ENCODE data around the gene ATG9A. TPM values are rescaled to one million over a fixed set of nuclear protein-coding genes. Genes with fewer than 3 reads are reported as not detected.

ATG9A gene
- total and polyA plus RNA-seq, 2 donors (not counting 1 experiment from before 2014, with no cell fraction given), result 41.8 to 65.5 TPM

DNA sequence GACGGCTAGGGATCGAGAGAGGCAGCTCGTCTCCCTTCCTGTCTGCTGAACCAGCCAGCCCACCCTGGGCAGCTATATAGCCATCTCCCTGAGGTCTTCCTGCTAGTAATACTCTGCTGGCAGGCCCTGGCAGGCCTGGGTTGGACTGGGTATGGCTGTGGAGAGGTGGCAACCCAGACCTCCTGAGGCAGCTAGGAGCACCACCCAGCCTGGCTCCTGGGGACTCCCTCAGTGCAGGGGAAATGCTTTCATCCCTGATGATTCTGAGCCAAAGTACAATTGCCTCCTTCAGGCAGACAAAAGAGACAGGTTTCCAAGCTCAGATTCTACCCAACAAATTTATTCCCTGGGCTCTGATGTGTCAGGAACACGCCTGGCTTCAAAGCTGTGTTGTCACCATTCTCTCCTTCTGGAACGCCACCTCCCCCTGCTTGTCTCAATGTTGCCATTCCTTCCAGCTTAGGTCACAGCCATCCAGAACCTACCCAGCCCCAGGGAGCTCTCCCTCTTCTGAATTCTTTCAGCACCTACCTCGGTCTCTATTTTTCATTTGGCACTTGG, 45.0 kb upstream of the ATG9A start:
- Histone ChIP-seq H3K4me1 (ENCODE audit: control insufficient read depth in 2 of 2, insufficient read depth in 2 of 2, low read length in 2 of 2) (peaks cover 17 to 27% of the 10 kb centered on the region in 2 donors), H4K20me1 (ENCODE audit: control insufficient read depth, insufficient read depth, low read length, poor library complexity, severe bottlenecking) (no peaks in the 10 kb centered on the region), H3K27ac (ENCODE audit: low read length in 2 of 2) (no peak overlapping the region), H2AFZ (ENCODE audit: insufficient read depth, low read depth, low read length, poor library complexity, severe bottlenecking) (no peak overlapping the region), H3K9ac (ENCODE audit: low read length) (no peak overlapping the region), H3K36me3 (replicated peaks in 1 of 2; ENCODE audit: control extremely low read depth in 1 of 2, control insufficient read depth in 1 of 2, extremely low read depth in 1 of 2, insufficient read depth in 2 of 2, low read length in 1 of 2) (no peaks in the 10 kb centered on the region), H3K4me2 (replicated peaks; ENCODE audit: low read depth, low read length, poor library complexity, severe bottlenecking) (no peak overlapping the region), H3K27me3 (replicated peaks in 1 of 4; ENCODE audit: control extremely low read depth in 1 of 4, control insufficient read depth in 3 of 4, insufficient read depth in 4 of 4, low read length in 3 of 4) (no peaks in the 10 kb centered on the region), H3K79me2 (ENCODE audit: control insufficient read depth, insufficient read depth, low read length) (peaks cover 44% of the 10 kb centered on the region), H3K9me3 (ENCODE audit: control extremely low read depth in 1 of 3, control insufficient read depth in 2 of 3, insufficient read depth in 1 of 3, low read length in 2 of 3) (no peaks in the 10 kb centered on the region), H3K4me3 (ENCODE audit: control extremely low read depth in 1 of 5, extremely low read depth in 1 of 5, insufficient read depth in 1 of 5, low read depth in 2 of 5, low read length in 4 of 5) (no peak overlapping the region)
- peaks cover 34% of the 10 kb centered on the region for H3K4me1 Mint-ChIP-seq
- H3K9me3 Mint-ChIP-seq (ENCODE audit: insufficient read depth), result no peaks in the 10 kb centered on the region
- no peak overlapping the region for H3K27ac Mint-ChIP-seq
- ChIA-PET CTCF (interaction anchor here (0.8 to 15.8 kb wide), 2 partner anchors 19 to 23 kb away, joined by 3 to 239 read pairs; no protein-coding TSS in a partner anchor), POLR2A (interaction anchor here (1.4 kb wide), 1 partner anchor 20 kb away, joined by 5 read pairs; the partner anchor contains the start of gene TUBA4A)
- intact Hi-C loops (cut with micrococcal nuclease), result loop anchor here (10.0 kb wide), 1 partner anchor 320 kb away; the partner anchor contains the start of gene STK11IP
- no peak for DNase-seq
- ATAC-seq (ENCODE audit: low read depth), result no peak
- H3K4me3 Mint-ChIP-seq, result no peak overlapping the region
- H3K27me3 Mint-ChIP-seq, result no peaks in the 10 kb centered on the region
- TF ChIP-seq, protein P1, sequence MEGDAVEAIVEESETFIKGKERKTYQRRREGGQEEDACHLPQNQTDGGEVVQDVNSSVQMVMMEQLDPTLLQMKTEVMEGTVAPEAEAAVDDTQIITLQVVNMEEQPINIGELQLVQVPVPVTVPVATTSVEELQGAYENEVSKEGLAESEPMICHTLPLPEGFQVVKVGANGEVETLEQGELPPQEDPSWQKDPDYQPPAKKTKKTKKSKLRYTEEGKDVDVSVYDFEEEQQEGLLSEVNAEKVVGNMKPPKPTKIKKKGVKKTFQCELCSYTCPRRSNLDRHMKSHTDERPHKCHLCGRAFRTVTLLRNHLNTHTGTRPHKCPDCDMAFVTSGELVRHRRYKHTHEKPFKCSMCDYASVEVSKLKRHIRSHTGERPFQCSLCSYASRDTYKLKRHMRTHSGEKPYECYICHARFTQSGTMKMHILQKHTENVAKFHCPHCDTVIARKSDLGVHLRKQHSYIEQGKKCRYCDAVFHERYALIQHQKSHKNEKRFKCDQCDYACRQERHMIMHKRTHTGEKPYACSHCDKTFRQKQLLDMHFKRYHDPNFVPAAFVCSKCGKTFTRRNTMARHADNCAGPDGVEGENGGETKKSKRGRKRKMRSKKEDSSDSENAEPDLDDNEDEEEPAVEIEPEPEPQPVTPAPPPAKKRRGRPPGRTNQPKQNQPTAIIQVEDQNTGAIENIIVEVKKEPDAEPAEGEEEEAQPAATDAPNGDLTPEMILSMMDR (IDR thresholded peaks at IDR 0.05), result no peak
- no peak for TF ChIP-seq EZH2 (IDR thresholded peaks at IDR 0.05; ENCODE audit: borderline replicate concordance, insufficient read depth, low read depth, low read length, poor library complexity, severe bottlenecking)
- 97% methylated on average over 5 of the region's 6 CpGs for WGBS (ENCODE audit: insufficient coverage)

DNA sequence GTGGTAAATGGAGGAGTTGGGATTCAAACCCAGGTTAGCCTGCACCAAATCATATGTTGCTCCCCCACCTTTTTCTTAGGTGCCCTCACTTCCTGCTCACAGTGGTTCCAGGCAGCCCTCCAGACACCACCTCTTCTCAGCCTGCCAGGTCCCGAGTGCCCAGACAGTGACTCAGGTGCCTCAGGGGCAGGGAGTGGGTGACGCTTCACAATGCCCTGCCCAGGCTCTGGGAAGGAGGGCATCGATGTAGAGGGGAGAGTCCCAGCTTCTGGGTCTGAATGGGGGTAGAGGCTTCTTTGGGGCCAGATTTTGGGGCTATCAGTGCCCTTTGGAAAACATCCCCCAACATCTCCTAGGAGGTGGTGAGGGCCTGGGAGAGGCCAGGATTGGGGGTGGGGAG, 44.5 kb upstream of the ATG9A start:
- H2AFZ ChIP-seq (ENCODE audit: insufficient read depth, low read depth, low read length, poor library complexity, severe bottlenecking), result no peak overlapping the region
- Mint-ChIP-seq H3K4me3 (no peak overlapping the region), H3K27ac (no peak overlapping the region), H3K27me3 (no peaks in the 10 kb centered on the region), H3K9me3 (ENCODE audit: insufficient read depth) (no peaks in the 10 kb centered on the region), H3K4me1 (peaks cover 33% of the 10 kb centered on the region)
- ChIA-PET CTCF (interaction anchor here (0.8 to 15.8 kb wide), 2 partner anchors 20 to 22 kb away, joined by 3 to 239 read pairs; no protein-coding TSS in a partner anchor), POLR2A (interaction anchor here (1.4 kb wide), 1 partner anchor 19 kb away, joined by 5 read pairs; the partner anchor contains the start of gene TUBA4A)
- no peak overlapping the region for H3K27ac ChIP-seq (ENCODE audit: low read length in 2 of 2)
- H4K20me1 ChIP-seq (ENCODE audit: control insufficient read depth, insufficient read depth, low read length, poor library complexity, severe bottlenecking), result no peaks in the 10 kb centered on the region
- no peaks in the 10 kb centered on the region for H3K9me3 ChIP-seq (ENCODE audit: control extremely low read depth in 1 of 3, control insufficient read depth in 2 of 3, insufficient read depth in 1 of 3, low read length in 2 of 3)
- H3K27me3 ChIP-seq (replicated peaks in 1 of 4; ENCODE audit: control extremely low read depth in 1 of 4, control insufficient read depth in 3 of 4, insufficient read depth in 4 of 4, low read length in 3 of 4), result no peaks in the 10 kb centered on the region
- no peak overlapping the region for H3K9ac ChIP-seq (ENCODE audit: low read length)
- intact Hi-C loops (cut with micrococcal nuclease), result loop anchor here (10.0 kb wide), 1 partner anchor 321 kb away; the partner anchor contains the start of gene STK11IP
- ATAC-seq (ENCODE audit: low read depth) (no peak), DNase-seq (no peak)
- 72% methylated on average over 2 of the region's 3 CpGs for WGBS (ENCODE audit: insufficient coverage)
- H3K4me1 ChIP-seq (ENCODE audit: control insufficient read depth in 2 of 2, insufficient read depth in 2 of 2, low read length in 2 of 2), result peaks cover 17 to 26% of the 10 kb centered on the region in 2 donors
- no peak for TF ChIP-seq EZH2 (IDR thresholded peaks at IDR 0.05; ENCODE audit: borderline replicate concordance, insufficient read depth, low read depth, low read length, poor library complexity, severe bottlenecking)
- TF ChIP-seq, protein P1 (IDR thresholded peaks at IDR 0.05), result no peak
- H3K4me2 ChIP-seq (replicated peaks; ENCODE audit: low read depth, low read length, poor library complexity, severe bottlenecking), result no peak overlapping the region
- peaks cover 44% of the 10 kb centered on the region for H3K79me2 ChIP-seq (ENCODE audit: control insufficient read depth, insufficient read depth, low read length)
- no peak overlapping the region for H3K4me3 ChIP-seq (ENCODE audit: control extremely low read depth in 1 of 5, extremely low read depth in 1 of 5, insufficient read depth in 1 of 5, low read depth in 2 of 5, low read length in 4 of 5)
- no peaks in the 10 kb centered on the region for H3K36me3 ChIP-seq (replicated peaks in 1 of 2; ENCODE audit: control extremely low read depth in 1 of 2, control insufficient read depth in 1 of 2, extremely low read depth in 1 of 2, insufficient read depth in 2 of 2, low read length in 1 of 2)
